ENCODE results near the gene TLR9.
A peak's percentile ranks its signal among the peaks of the same experiment; 100 is the strongest.

- TF ChIP-seq POLR2A (IDR thresholded peaks at IDR 0.05) = no peak
- peak in 1 of 4 experiments; percentile 11 for TF ChIP-seq CTCF (IDR thresholded peaks at IDR 0.05)
These were observed 6.4 kb downstream of the TLR9 start for GRCh38 chr3:52218937-52219650.

Measured in uterus (tissue), 2 donors.